GOT3 (cell line): ENCODE data around the gene GRAP2.
"Not testable (repeated sequence)": the region's sequence is repeated elsewhere in the genome, so short reads cannot be mapped to it uniquely, and the experiment has no call there.

Experiments
- DNase-seq: peaks from one replicate; lab custom pipeline; 2025; ENCODE audit warnings: mixed read lengths; lab: John Stamatoyannopoulos, UW

Gene GRAP2

GRCh38 chr22:39943953-39944872 lies 43.3 kb downstream of the GRAP2 start:
- DNase-seq = no peak

DNA sequence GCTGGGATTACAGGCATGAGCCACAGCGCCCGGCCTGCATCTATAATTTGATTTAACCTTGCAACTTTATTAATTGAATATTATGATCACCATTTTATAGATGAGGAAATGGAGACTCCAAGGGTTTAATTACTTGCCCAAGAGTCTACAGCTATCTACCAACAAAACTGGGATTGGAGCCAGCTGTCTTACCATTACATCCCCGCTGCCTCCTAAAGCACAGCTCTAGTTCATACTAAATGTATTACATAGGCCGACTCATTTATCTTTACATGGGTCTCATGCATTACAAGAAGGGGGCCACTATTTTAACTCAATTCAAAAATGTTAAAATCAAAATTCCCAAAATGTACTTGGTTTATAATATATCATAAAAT lies 45.2 kb downstream of the GRAP2 start:
- no peak for DNase-seq

GRCh38 chr22:39946503-39947219 lies 45.8 kb downstream of the GRAP2 start:
- DNase-seq = no peak

GRCh38 chr22:39947220-39948216 lies 46.6 kb downstream of the GRAP2 start:
- DNase-seq = no peak

DNA sequence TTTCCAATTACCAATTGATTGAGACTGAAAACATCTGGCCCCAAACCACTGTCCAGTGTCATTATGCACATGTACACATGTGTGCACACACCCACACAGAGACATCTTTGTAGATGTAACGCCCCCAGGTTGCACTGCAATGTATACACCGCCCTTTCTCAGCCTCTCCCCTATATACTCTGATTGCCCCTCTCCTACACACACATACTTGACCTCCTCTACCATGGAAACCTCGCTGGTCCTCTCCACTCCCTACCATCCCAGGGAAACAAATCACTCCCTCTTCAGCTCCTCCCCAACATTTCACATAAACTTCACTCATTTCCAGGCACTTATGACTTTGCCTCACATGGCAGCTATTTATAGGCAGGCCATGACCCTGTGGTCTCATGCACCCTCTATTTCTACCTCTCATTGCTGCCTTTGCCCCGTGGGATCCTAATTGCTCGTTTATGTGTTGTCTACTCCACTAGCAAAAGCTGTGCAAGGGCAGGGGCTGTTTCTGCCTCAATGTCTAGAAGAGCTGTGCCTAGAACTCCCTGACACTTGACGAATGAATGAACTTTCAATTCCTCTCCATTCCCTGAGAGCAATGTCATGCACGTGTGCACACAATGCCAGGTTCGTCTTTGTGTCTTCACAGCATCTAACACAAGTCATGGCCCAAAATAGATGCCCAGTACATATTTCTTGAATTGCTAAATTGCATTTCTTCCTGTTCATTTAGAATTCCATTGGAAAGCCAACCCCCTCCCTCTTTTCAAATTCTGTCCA lies 49.3 kb downstream of the GRAP2 start:
- no peak for DNase-seq

GRCh38 chr22:39951603-39952293 lies 50.9 kb downstream of the GRAP2 start:
- not testable (repeated sequence) for DNase-seq

GRCh38 chr22:39952347-39952746 lies 51.5 kb downstream of the GRAP2 start:
- no peak for DNase-seq

DNA sequence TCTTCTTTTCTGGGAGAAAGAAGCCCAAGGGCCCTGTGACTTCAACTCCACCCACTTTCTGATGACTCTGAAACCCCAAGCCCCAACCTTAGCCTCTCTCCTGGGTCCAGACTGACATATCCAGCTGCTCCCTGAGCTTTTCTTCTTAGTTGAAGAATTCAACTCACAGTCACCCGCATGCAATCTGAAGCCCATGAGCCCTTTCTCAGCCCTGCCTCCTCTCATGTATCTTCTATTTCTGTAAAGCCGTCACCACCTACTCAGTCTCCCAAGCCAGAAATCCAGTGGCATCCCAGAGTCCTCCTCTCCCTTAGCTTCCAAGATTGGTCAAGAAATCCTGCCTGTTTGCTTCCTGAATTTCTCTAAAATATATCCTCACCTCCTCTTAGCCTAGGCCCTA lies 52.2 kb downstream of the GRAP2 start:
- no peak for DNase-seq

- DNase-seq = no peak
Observed at GRCh38 chr22:39954584-39955055, 53.7 kb downstream of the GRAP2 start.

DNA sequence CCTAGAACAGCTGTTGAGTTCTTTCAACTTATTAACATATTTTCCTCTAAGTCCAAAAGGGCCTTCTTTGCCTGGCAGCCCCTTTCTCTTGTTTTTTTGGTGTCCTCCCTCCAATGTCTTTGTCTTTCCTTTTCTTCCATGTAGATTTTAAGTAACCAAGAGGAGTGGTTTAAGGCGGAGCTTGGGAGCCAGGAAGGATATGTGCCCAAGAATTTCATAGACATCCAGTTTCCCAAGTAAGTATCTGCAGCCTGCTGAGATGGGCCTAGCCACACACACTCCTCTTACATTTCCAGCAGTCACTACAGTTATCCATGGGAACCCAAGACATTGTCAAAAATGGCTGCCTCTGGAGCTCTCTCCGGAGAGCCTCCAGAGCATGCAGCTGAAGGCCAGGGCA lies 54.8 kb downstream of the GRAP2 start:
- no peak for DNase-seq

DNA sequence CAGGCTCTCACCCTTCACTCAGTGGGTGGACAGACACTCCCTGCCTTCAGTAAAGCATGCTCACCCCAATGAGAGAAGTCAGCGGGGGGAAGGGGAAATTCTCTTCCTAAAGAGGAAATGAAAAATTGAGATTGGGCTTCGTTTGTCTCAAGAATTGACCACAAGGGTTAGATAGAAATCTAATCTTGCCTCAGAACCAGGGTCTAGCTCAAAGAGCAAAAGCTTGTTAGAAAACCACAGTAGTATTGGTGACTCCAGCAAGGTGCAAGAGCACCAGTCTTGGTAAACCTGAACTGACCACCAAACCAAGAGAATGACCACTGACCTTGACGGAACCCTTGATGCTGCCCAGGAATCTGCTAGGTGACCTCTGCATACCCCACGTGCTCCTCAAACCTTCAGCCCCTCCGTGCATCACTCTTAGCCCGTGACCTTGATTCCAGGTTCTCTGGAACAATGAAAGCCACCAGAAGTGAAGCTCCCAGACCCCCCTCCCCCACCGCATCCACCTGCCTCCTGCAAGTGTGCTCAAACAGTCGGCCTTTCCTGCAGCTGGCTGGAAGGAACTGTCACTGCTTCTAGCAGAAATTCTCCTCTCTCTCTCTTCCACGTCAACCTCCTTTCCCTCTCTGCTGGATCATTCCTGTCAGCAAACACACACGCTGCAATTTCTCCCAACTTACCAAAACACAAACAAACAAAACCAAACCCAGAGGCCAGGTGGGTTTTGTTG lies 56.2 kb downstream of the GRAP2 start:
- no peak for DNase-seq

DNA sequence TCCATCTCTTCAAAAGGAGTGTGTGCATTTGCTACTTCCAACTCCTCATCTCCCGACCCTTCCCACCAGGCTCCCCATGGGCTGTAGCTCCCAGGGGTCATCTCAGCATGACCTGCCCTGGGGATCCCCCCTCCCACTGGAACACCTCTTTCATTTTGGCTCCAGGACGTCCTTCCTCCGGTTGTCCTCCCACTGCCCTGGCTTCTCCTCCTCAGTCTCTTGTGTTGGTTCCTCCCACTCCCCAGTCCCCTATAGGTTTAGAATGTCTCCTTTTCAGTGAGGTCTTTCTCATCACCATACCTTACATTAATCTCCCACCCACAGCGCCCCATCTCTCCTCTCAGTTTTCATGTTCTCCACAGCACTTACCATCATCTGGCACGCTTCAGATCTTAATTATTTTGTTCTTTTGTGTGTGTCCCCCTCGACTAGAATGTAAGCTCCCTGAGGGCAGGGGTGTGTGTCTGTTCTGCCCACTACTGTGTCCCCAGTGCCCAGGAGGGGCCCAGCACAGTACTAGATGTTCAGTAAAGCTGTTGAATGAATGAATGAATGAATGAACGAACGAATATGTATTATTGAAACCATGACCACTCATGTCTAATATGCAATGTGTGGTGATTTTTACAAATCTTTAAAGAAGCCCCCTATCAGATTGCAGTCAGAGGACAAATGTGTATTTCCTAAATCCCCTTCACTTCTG lies 57.3 kb downstream of the GRAP2 start:
- no peak for DNase-seq

GRCh38 chr22:39958949-39959639 lies 58.2 kb downstream of the GRAP2 start:
- no peak for DNase-seq

GRCh38 chr22:39959640-39960447 lies 59.0 kb downstream of the GRAP2 start, which contains the start of gene TMA7B:
TMA7B (plus strand) TSS chr22:39960397; CDS start chr22:39964375, 3,978 bp downstream.
- DNase-seq = no peak

- no peak for DNase-seq
Observed at GRCh38 chr22:39960791-39961746, 60.2 kb downstream of the GRAP2 start.

DNA sequence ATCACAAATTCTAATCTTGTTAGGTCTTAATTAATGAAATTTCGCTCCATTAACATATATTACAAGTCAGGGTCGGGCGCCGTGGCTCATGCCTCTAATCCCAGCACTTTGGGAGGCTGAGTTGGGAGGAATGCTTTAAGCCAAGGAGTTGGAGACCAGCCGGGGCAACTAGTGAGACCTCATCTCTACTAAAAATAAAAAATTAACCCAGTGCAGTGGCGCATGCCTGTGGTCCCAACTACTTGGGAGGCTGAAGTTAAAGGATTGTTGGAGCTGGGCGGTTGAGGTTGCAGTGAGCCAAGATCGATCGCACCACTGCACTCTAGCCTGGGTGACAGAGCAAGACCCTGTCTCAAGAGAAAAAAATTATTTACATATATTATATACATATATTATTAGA lies 61.2 kb downstream of the GRAP2 start:
- DNase-seq = no peak
